PC-9 (cell line): ENCODE data around the gene SLC40A1. TPM values are rescaled to one million over a fixed set of nuclear protein-coding genes. Genes with fewer than 3 reads are reported as not detected.
A peak's percentile ranks its signal among the peaks of the same experiment; 100 is the strongest.

Experiments used
- BruUV-seq: library from RNA; stranded (reverse); fragments of 400-500 nt; replicated peaks from 2 replicates; lab custom pipeline; 2021; lab: Mats Ljungman, UMichigan
- CTCF ChIA-PET: fragments of 300-600 bp; sonication (Branson Sonifier 250); formaldehyde crosslinking; loops from one replicate; lab custom pipeline; 2022; ENCODE audit warnings: antibody characterized with exemption; lab: Charles Lee
- POLR2A ChIA-PET: fragments of 300-600 bp; sonication (Branson Sonifier 250); formaldehyde crosslinking; loops from one replicate; lab custom pipeline; 2022; ENCODE audit warnings: antibody characterized with exemption; ENCODE audit not compliant: unreplicated experiment; lab: Charles Lee
- DNase-seq, 2 experiments: peaks; one replicate each; pipeline versions ENCODE4 v3.0.0 to v3.0.0-alpha.2; 2015 to 2022; ENCODE audit warnings: mixed read lengths in 1 of 2
- H2AFZ ChIP-seq: fragments of 200-600 bp; sonication (generic); 2 replicates; pipeline ENCODE4 v1.8.1; 2017; ENCODE audit warnings: antibody characterized with exemption
- H3F3A ChIP-seq: fragments of 200-600 bp; sonication (generic); 2 replicates; pipeline ENCODE4 v1.8.1; 2017; ENCODE audit warnings: antibody characterized with exemption, mild to moderate bottlenecking, low read depth; ENCODE audit not compliant: insufficient read depth
- H3K27ac ChIP-seq: fragments of 200-600 bp; sonication (generic); 2 replicates; pipeline ENCODE4 v1.6.1; 2016; ENCODE audit warnings: mixed run types
- H3K27me3 ChIP-seq: fragments of 200-600 bp; sonication (generic); 2 replicates; pipeline ENCODE4 v1.6.1; 2016; ENCODE audit warnings: low read depth, mixed run types; ENCODE audit not compliant: insufficient read depth
- H3K36me3 ChIP-seq: fragments of 200-600 bp; sonication (generic); 2 replicates; pipeline ENCODE4 v1.6.1; 2016; ENCODE audit warnings: low read depth, mixed run types
- H3K4me1 ChIP-seq: fragments of 200-600 bp; sonication (generic); replicated peaks from 2 replicates; pipeline ENCODE4 v1.6.1; 2016; ENCODE audit warnings: mixed run types; ENCODE audit not compliant: insufficient read depth
- H3K4me2 ChIP-seq: fragments of 200-600 bp; sonication (generic); 2 replicates; pipeline ENCODE4 v1.6.1; 2017; ENCODE audit warnings: mixed run types
- H3K4me3 ChIP-seq: fragments of 200-600 bp; sonication (generic); 2 replicates; pipeline ENCODE4 v1.6.1; 2016; ENCODE audit warnings: mixed run types
- H3K79me2 ChIP-seq: fragments of 200-600 bp; sonication (generic); 2 replicates; pipeline ENCODE4 v1.6.1; 2017; ENCODE audit warnings: low read depth, mixed run types
- H3K9me2 ChIP-seq: fragments of 200-600 bp; sonication (generic); 2 replicates; pipeline ENCODE4 v1.8.1; 2017; ENCODE audit warnings: mild to moderate bottlenecking; ENCODE audit not compliant: insufficient read depth
- H3K9me3 ChIP-seq: fragments of 200-600 bp; sonication (generic); 2 replicates; pipeline ENCODE4 v1.8.1; 2016; ENCODE audit warnings: low read depth; ENCODE audit not compliant: insufficient read depth
- H4K20me1 ChIP-seq: fragments of 200-600 bp; sonication (generic); 2 replicates; pipeline ENCODE4 v1.8.1; 2017; ENCODE audit not compliant: insufficient read depth
- CTCF ChIP-seq: fragments of 200-600 bp; sonication (generic); conservative IDR thresholded peaks from 2 replicates; pipeline ENCODE4 v1.6.1; 2017; ENCODE audit warnings: mixed run types, antibody characterized with exemption, mild to moderate bottlenecking, moderate library complexity
- EZH2 ChIP-seq: fragments of 200-600 bp; sonication (generic); IDR thresholded peaks from 2 replicates; pipeline ENCODE4 v1.8.0; 2017; ENCODE audit warnings: antibody characterized with exemption, low read depth
- intact Hi-C: fragments of 100-400 bp; cut with micrococcal nuclease; formaldehyde crosslinking; loops from one replicate; pipeline ENCODE4 v1.10.0; 2022; ENCODE audit not compliant: unreplicated experiment
- total RNA-seq: library from RNA; stranded (reverse); gene quantifications from 2 replicates; pipeline ENCODE4 v1.2.3, GENCODE V29; 2021

SLC40A1 gene
- total RNA-seq, 1 experiment from 2014 or later = 8.0 TPM

GRCh38 chr2:189582140-189582808, 1.7 kb upstream of the SLC40A1 start:
- peak overlapping the region; percentile 73; the same call in 1 of the 2 replicates for H3K4me3 ChIP-seq
- no peak overlapping the region for H3K27ac ChIP-seq
- no TSS peak for BruUV-seq
- no peaks in the 10 kb centered on the region for H3K9me2 ChIP-seq
- no peak for DNase-seq
- ChIA-PET CTCF (no interaction called here), POLR2A (no interaction called here)
- H3F3A ChIP-seq = peaks cover 13% of the 10 kb centered on the region; the same call in 1 of the 2 replicates
- no peaks in the 10 kb centered on the region for H3K36me3 ChIP-seq
- intact Hi-C loops = no loop called here
- TF ChIP-seq EZH2 (no peak), CTCF (no peak)
- no peaks in the 10 kb centered on the region for H4K20me1 ChIP-seq
- H3K27me3 ChIP-seq = no peaks in the 10 kb centered on the region
- H3K9me3 ChIP-seq = no peaks in the 10 kb centered on the region
- H3K4me2 ChIP-seq = peak overlapping the region; percentile 86
- H3K79me2 ChIP-seq = no peaks in the 10 kb centered on the region
- peaks cover 21% of the 10 kb centered on the region for H3K4me1 ChIP-seq
- peak overlapping the region; percentile 99; the same call in 1 of the 2 replicates for H2AFZ ChIP-seq

GRCh38 chr2:189581354-189582139, 961 bp upstream of the SLC40A1 start:
- H3K79me2 ChIP-seq = no peaks in the 10 kb centered on the region
- H2AFZ ChIP-seq = peak overlapping the region; percentile 99
- peaks cover 21% of the 10 kb centered on the region for H3K4me1 ChIP-seq
- peak; percentile 42 to 65 for DNase-seq
- no peaks in the 10 kb centered on the region for H3K36me3 ChIP-seq
- TF ChIP-seq EZH2 (no peak), CTCF (no peak)
- no peaks in the 10 kb centered on the region for H3K9me2 ChIP-seq
- ChIA-PET POLR2A (interaction anchor here (1.6 kb wide), 1 partner anchor 181 kb away, joined by 3 read pairs; the partner anchor contains the start of gene OSGEPL1), CTCF (no interaction called here)
- BruUV-seq = no TSS peak
- peak overlapping the region; percentile 86 for H3K4me2 ChIP-seq
- no peaks in the 10 kb centered on the region for H3K9me3 ChIP-seq
- H4K20me1 ChIP-seq = no peaks in the 10 kb centered on the region
- no peaks in the 10 kb centered on the region for H3K27me3 ChIP-seq
- peak overlapping the region; percentile 73 for H3K4me3 ChIP-seq
- H3F3A ChIP-seq = peaks cover 13% of the 10 kb centered on the region; the same call in 1 of the 2 replicates
- H3K27ac ChIP-seq = peak overlapping the region; percentile 60; the same call in 1 of the 2 replicates
- intact Hi-C loops = loop anchor here (1.0 kb wide), 2 partner anchors 32 to 80 kb away; partner anchors contain the start of gene ASNSD1

- POLR2A ChIA-PET = interaction anchor here (0.5 to 1.6 kb wide), 6 partner anchors 98 to 1368 kb away, joined by 3 to 6 read pairs (median 3); partner anchors contain the start of gene OSGEPL1
- Histone ChIP-seq H3K4me2 (peak overlapping the region; percentile 86), H3K27ac (peak overlapping the region; percentile 45)
These were observed 340 bp downstream of the SLC40A1 start for GRCh38 chr2:189580241-189580651.

More at GRCh38 chr2:189580241-189580651, 340 bp downstream of the SLC40A1 start:
- Histone ChIP-seq H4K20me1 (no peaks in the 10 kb centered on the region), H3K4me3 (peak overlapping the region; percentile 73), H3F3A (peaks cover 13% of the 10 kb centered on the region; the same call in 1 of the 2 replicates), H3K36me3 (no peaks in the 10 kb centered on the region), H3K4me1 (peaks cover 21% of the 10 kb centered on the region), H3K79me2 (no peaks in the 10 kb centered on the region), H3K9me2 (no peaks in the 10 kb centered on the region), H3K9me3 (no peaks in the 10 kb centered on the region), H3K27me3 (no peaks in the 10 kb centered on the region), H2AFZ (peak overlapping the region; percentile 99)
- intact Hi-C loops = no loop called here
- TSS peak; percentile 84 for BruUV-seq
- CTCF ChIA-PET = interaction anchor here (0.7 kb wide), 1 partner anchor 9 kb away, joined by 3 read pairs; no protein-coding TSS in a partner anchor
- TF ChIP-seq CTCF = no peak
- TF ChIP-seq EZH2 = no peak
- DNase-seq = peak; percentile 12 to 46
